ENCODE measurements around the gene BCL2L2. TPM values are rescaled to one million over a fixed set of nuclear protein-coding genes. Genes with fewer than 3 reads are reported as not detected.

Gene BCL2L2
- total RNA-seq, 2 experiments from 2014 or later, result 8.6 to 18.0 TPM

- DNase-seq (ENCODE audit: low spot score), result no peak
- Histone ChIP-seq H3K4me1 (ENCODE audit: insufficient read depth, low read length, poor library complexity, severe bottlenecking) (peaks cover 6% of the 10 kb centered on the region), H3K79me2 (ENCODE audit: insufficient read depth, low read depth, low read length) (peaks cover 14% of the 10 kb centered on the region; the same call in 1 of the 2 replicates), H2AFZ (ENCODE audit: low read length) (no peak overlapping the region), H3K4me2 (ENCODE audit: low read length) (no peak overlapping the region), H3K4me3 (ENCODE audit: low read depth, low read length, poor library complexity, severe bottlenecking) (no peak overlapping the region), H4K20me1 (ENCODE audit: insufficient read depth, low read length) (no peaks in the 10 kb centered on the region), H3K9me3 (ENCODE audit: low read length) (no peaks in the 10 kb centered on the region), H3K27ac (ENCODE audit: low read depth, low read length, poor library complexity, severe bottlenecking) (no peak overlapping the region), H3K9me2 (ENCODE audit: insufficient read depth, low read length) (no peaks in the 10 kb centered on the region), H3K36me3 (ENCODE audit: insufficient read depth, low read length) (no peaks in the 10 kb centered on the region)
- CTCF ChIA-PET (ENCODE audit: unreplicated experiment), result no interaction called here
- intact Hi-C loops (cut with micrococcal nuclease; ENCODE audit: unreplicated experiment), result no loop called here
- no peak for TF ChIP-seq EZH2phosphoT487 (IDR thresholded peaks at IDR 0.05; ENCODE audit: borderline replicate concordance, low read depth, low read length)
- TF ChIP-seq, protein P1, sequence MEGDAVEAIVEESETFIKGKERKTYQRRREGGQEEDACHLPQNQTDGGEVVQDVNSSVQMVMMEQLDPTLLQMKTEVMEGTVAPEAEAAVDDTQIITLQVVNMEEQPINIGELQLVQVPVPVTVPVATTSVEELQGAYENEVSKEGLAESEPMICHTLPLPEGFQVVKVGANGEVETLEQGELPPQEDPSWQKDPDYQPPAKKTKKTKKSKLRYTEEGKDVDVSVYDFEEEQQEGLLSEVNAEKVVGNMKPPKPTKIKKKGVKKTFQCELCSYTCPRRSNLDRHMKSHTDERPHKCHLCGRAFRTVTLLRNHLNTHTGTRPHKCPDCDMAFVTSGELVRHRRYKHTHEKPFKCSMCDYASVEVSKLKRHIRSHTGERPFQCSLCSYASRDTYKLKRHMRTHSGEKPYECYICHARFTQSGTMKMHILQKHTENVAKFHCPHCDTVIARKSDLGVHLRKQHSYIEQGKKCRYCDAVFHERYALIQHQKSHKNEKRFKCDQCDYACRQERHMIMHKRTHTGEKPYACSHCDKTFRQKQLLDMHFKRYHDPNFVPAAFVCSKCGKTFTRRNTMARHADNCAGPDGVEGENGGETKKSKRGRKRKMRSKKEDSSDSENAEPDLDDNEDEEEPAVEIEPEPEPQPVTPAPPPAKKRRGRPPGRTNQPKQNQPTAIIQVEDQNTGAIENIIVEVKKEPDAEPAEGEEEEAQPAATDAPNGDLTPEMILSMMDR (conservative IDR thresholded peaks at IDR 0.05; ENCODE audit: low read length), result no peak
- no TSS peak for BruUV-seq (replicated peaks)
- POLR2A ChIA-PET, result no interaction called here
Observed at GRCh38 chr14:23281247-23281646, 25.4 kb upstream of the BCL2L2 start.

DNA sequence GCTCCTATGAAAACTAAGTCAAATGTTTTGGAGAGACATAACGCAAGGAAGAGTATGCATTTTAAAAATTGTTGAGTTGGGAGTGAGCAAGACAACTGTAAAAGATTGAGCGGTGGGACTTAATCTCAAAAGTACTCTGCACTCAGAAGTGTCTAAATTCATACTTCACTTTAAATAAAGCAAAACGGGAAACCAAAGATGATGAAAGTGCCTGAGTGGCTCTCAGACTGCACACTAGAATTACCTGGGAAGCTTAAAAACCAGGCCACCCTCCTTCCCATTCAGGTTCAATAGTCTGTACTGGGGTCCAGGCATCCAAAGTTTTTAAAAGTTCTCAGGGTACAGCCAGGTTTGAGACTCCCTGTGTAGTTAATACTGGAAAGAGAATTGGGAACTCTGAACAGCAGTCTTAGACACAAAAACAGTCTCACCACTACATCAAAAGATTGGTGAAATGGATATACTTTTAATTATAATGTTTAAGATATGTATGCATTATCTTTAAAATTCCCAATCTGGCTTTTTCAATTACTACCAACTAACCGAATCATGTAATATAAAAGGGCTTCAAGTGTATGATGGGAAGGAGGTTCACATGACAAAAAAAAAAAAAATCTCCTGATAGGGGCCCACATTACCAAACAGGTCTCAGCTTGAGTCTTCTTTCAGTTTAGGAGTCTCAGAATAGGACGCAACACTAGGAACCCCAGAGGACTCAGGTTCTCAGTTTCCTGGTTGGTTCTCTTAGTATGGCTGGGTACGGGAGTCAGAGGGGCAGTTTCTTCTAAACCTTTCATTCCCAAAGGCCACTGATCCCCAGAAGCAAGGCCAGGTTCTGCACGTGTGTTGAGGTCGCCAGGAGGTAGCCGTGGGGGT, 21.7 kb upstream of the BCL2L2 start:
- peak overlapping the region; percentile 84 for H3K4me2 ChIP-seq (ENCODE audit: low read length)
- POLR2A ChIA-PET, result interaction anchor here (0.6 to 2.9 kb wide), 6 partner anchors 21 to 781 kb away, joined by 3 to 13 read pairs (median 4); partner anchors contain the start of gene BCL2L2
- H4K20me1 ChIP-seq (ENCODE audit: insufficient read depth, low read length), result no peaks in the 10 kb centered on the region
- H3K79me2 ChIP-seq (ENCODE audit: insufficient read depth, low read depth, low read length), result peaks cover 14% of the 10 kb centered on the region; the same call in 1 of the 2 replicates
- H2AFZ ChIP-seq (ENCODE audit: low read length), result peak overlapping the region; percentile 72; the same call in 1 of the 2 replicates
- H3K4me3 ChIP-seq (ENCODE audit: low read depth, low read length, poor library complexity, severe bottlenecking), result peak overlapping the region; percentile 91
- no peaks in the 10 kb centered on the region for H3K9me2 ChIP-seq (ENCODE audit: insufficient read depth, low read length)
- peaks cover 13% of the 10 kb centered on the region for H3K4me1 ChIP-seq (ENCODE audit: insufficient read depth, low read length, poor library complexity, severe bottlenecking)
- intact Hi-C loops (cut with micrococcal nuclease; ENCODE audit: unreplicated experiment), result loop anchor here (5.0 kb wide), 1 partner anchor 163 kb away; no protein-coding TSS in a partner anchor
- H3K9me3 ChIP-seq (ENCODE audit: low read length), result no peaks in the 10 kb centered on the region
- CTCF ChIA-PET (ENCODE audit: unreplicated experiment), result no interaction called here
- DNase-seq (ENCODE audit: low spot score), result peak; percentile 56
- TSS peak; percentile 61 for BruUV-seq (replicated peaks)
- TF ChIP-seq, protein P1 (conservative IDR thresholded peaks at IDR 0.05; ENCODE audit: low read length), result no peak
- TF ChIP-seq EZH2phosphoT487 (IDR thresholded peaks at IDR 0.05; ENCODE audit: borderline replicate concordance, low read depth, low read length), result no peak
- H3K36me3 ChIP-seq (ENCODE audit: insufficient read depth, low read length), result no peaks in the 10 kb centered on the region
- H3K27ac ChIP-seq (ENCODE audit: low read depth, low read length, poor library complexity, severe bottlenecking), result peak overlapping the region; percentile 9
